Stomach (tissue), 4 donors: ENCODE data around the gene CDKN2B.
"Not testable (repeated sequence)": the region's sequence is repeated elsewhere in the genome, so short reads cannot be mapped to it uniquely, and the experiment has no call there.

Experiments used
- POLR2A ChIP-seq, 4 donors: fragments of 450-650 bp; IDR thresholded peaks; one replicate each; pipeline ENCODE4 v1.6.1; 2016; ENCODE audit warnings: antibody characterized with exemption in 4 of 4, control low read depth in 2 of 4, mild to moderate bottlenecking in 1 of 4, moderate library complexity in 1 of 4
- TF ChIP-seq, protein P1 (sequence below), 7 experiments: fragments of 450-650 bp in 4 of 7; fragments of 200-600 bp in 3 of 7; sonication (generic) in 3 of 7; IDR thresholded peaks; one replicate each; pipeline ENCODE4 v1.5.1; 2016 to 2019; ENCODE audit warnings: antibody characterized with exemption in 7 of 7, control low read depth in 2 of 7, mild to moderate bottlenecking in 1 of 7

DNA sequence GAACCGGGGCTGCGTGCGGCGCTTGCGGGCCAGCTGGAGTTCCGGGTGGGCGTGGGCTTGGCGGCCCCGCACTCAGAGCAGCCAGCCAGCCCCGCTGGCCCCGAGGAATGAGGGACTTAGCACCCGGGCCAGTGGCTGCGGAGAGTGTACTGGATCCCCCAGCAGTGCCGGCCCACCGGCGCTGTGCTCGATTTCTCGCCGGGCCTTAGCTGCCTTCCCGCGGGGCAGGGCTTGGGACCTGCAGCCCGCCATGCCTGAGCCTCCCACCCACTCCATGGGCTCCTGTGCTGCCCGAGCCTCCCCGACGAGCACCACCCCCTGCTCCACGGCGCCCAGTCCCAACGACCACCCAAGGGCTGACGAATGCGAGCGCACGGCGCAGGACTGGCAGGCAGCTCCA is 49.8 kb downstream of the CDKN2B start:
- not testable (repeated sequence) for TF ChIP-seq POLR2A (IDR thresholded peaks at IDR 0.05)
- TF ChIP-seq, protein P1, sequence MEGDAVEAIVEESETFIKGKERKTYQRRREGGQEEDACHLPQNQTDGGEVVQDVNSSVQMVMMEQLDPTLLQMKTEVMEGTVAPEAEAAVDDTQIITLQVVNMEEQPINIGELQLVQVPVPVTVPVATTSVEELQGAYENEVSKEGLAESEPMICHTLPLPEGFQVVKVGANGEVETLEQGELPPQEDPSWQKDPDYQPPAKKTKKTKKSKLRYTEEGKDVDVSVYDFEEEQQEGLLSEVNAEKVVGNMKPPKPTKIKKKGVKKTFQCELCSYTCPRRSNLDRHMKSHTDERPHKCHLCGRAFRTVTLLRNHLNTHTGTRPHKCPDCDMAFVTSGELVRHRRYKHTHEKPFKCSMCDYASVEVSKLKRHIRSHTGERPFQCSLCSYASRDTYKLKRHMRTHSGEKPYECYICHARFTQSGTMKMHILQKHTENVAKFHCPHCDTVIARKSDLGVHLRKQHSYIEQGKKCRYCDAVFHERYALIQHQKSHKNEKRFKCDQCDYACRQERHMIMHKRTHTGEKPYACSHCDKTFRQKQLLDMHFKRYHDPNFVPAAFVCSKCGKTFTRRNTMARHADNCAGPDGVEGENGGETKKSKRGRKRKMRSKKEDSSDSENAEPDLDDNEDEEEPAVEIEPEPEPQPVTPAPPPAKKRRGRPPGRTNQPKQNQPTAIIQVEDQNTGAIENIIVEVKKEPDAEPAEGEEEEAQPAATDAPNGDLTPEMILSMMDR (IDR thresholded peaks at IDR 0.05): not testable (repeated sequence)
